NCI-H146 (cell line): Measurements from ENCODE around the gene TBC1D20.
A peak's percentile ranks its signal among the peaks of the same experiment; 100 is the strongest.
"Not testable (repeated sequence)": the region's sequence is repeated elsewhere in the genome, so short reads cannot be mapped to it uniquely, and the experiment has no call there.

Experiments
- DNase-seq: peaks from one replicate; lab custom pipeline; 2025; lab: John Stamatoyannopoulos, UW

Gene TBC1D20

DNA sequence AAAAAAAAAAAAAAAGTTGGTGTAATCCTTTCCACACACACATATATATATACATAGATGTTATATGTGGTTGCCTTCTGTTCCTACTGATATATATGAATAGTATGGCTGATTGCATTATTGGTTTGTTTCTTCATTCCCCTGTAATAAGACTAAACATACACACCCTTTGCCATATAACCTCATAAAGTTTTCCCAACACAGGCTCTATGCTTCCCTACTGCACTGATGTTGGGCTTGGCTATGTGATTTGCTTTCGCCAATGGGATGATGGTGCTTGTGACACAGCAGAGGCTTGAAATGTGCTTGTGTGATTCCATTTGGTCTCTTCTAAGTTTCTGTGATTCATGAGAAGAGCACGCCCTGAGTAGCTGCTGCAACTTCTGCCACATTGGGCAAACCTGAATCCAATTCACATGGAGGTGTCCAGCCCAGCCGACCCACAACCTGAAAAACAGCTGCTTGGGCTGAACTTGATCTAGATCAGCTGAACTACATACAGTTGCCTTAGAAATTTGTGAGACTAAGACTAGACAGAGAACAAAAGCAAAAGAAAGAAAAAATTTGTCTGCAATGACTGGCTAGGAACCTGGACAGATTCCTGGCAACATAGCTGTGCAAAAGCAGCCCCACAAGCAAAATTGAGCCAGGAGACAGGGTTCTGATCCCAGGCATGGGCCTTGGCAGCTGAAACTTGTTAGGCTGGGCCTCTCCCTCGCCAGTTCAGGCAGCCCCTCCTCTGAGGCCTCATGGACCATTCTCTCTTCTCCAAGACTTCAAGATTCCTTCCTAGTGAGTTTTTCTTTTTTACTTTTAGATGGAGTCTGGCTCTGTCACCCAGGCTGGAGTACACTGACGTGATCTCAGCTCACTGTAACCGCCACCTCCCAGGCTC is 13.4 kb upstream of the TBC1D20 start:
- DNase-seq = no peak

DNA sequence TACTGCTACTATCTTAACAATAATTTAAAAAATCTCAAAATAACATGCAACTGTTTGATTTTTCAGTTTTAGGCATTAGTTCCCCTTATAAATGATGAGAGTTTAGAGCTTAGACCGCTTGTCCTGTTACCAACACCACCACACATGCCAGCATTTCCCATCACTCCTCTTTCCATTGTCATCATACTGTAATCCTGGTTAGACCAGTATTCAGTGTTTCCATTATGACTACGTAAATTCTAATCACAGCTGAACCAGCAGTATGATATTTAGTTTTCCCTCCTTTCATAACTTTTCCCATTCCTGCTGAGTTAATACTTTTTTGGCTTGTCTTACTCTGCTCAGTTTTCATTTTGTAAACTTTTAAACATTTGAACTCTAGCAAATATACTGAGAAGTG is 12.2 kb upstream of the TBC1D20 start:
- no peak for DNase-seq

DNA sequence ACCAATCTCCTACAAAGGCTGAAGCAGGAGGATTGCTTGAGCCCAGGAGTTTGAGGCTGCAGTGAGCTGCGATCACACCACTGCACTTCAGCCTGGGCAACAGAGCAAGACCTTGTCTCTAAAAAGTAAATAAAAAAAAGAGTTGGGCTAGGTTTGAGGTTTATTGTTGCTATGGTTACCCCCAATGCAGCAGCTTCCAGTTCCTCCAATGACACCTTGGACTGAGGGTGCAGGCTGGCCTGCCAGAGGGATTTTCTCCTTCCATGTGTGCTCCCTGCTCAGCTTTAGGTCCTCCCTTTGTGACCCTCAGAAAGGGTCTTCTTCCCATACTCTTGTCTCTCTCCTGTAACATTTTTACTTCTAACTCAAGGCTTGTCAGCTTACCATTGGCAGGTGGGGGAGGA is 10.6 kb upstream of the TBC1D20 start:
- no peak for DNase-seq

DNA sequence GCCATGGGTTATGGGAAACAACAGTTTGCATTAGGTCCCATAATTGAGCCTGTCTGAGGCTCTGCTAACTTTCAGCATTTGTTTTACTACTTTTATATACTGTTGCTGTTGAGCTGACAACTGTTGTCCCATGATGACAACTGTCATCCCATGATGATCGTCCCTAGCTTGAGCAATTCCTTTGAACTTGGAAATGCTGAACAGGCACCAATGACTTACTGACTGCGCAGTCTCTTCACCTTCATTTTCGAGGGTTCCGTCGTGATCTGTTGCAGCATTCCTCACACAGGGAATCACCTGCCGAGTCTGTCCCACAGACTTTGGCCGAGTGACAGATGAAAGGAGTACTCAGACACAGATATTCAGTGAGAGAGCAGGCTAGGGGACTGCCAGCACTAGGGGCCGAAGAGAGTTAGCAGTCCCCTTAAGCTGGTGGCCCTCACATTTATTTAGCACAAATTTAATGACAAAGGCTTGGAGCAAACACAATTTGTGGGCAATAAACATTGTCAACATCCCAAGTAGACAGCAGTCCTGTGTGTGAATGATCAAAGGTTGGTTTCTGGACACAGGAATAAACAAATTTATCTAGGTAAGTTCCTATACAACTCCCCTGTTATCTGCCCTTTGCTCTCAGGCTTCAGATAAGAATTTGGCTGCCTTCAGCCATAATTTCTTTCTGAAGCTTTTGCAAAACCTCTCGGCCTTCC is 10.0 kb upstream of the TBC1D20 start:
- no peak for DNase-seq

DNA sequence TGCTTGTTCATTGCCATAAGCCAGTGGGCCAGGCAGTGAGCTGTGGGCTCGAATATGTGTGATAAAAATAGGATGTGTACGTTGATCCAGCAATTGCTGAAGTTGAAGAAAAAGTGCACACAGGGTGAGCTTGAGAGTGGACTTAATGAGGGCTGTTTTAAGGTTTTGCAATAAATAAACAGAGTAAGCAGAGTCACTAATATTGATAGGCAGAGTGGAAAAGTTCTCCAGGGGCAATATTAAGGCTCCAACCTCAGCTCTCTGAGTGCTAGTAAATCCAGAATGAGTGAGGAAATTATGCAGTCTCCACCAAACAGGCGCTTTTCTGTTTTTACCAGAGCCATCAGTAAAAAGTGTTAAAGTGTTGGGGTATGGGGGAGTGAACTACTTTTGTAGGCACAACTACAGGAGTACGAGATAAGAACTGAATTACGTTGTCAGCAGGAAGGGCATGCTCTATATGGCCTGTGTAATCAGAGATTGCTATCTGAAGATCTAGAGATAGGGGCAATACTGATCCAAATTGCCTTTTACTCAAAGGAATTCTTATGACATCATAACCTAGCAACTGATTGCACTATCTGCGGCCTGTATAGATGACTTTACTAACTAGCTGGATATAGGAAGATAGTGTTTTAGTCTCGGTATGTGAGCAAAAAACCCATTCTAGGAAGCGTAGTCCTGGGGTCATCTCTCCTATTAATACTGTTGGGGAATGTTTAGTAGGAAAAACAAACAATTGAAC is 7.6 kb upstream of the TBC1D20 start:
- DNase-seq = no peak

DNA sequence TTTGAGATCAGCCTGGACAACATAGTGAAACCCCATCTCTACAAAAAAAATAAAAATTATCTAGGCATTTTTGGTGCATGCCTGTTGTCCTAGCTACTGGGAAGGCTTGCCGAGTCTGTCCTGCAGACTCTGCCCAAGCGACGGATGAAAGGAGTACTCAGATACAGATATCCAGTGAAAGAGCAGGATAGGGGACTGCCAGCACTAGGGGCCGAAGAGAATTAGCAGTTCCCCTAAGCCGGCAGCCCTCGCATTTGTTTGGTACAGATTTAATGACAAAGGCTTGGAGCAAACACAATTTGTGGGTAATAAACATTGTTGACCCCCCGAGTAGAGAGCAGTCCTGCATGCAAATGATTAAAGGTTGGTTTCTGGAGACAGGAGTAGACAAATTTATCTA is 5.4 kb upstream of the TBC1D20 start:
- DNase-seq = no peak

DNA sequence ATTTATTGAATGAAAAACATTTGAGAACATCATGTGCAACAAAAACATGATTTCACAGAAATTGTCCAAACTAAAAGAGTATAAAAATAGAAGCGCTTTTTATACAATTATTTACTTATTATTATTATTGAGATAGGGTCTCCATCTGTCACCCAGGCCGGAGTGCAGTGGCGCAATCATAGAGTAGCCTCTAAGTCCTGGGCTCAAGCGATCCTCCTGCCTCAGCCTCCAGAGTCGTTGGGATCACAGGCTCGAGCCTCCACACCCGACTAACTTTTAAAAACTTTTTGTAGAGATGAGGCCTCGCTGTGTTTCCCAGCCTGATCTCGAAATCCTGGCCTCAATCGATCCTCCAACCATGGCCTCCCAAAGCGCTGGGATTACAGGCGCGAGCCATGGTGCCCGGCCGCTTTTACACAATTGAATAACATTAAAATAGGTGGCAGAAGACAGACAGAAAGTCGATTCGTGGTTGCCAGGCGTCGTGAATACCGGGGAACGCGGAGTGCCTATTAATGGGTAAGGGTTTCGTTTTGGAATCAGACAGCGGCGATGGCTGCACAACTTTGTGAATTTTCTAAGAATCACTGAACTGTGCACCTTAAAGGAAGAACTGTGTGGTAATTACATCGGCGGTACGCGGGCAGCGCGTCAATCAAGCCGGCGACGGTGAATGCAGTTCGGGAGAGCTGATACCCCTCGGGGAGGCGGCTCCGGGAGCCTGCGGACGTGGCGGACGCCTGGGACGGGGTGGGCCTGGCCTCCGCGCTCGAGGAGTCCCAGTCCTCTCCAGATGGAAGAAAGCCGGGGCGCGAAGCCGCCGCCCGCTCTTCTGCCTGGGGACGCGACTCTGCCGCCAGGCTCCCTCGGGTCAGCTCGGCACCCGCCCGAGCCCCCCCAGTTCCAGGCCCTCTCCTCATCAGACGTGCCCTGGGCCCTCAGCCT is 807 bp downstream of the TBC1D20 start:
- DNase-seq = peak; percentile 75

DNA sequence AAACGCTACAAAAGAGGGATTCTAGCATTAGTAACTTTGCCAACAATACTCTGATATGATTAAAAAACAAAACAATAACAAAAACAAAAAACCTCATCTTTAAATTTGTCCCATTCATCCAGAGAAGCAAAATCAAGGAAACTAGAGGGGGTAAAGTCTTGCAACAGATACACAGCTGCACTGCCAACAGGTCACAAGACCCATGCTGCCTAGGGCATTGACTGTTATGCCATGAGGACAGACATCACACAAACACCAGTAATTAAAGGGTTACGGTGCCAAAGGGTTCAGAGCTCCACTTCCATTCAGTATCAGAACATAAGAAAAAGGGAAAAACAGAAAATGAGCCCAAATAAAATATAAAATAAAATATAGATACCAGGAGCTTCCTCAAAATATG is 1.6 kb downstream of the TBC1D20 start:
- DNase-seq = no peak

DNA sequence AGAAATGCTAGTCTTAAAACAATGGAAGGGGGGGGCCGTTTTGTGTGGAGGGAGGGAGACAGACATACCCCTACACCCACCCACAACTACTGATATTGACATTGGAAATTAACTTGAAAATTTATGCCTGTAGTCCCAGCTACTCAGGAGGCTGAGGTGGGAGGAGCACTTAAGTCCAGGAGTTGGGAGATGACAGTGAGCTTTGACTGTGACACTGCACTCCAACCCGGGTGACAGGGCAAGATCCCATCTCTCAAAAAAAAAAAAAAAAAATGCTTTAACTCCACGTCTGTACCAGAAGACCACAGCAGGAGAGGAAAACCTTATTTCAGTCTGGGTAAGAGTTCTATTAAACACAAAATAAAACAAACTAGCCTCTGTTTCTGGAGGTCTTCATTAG is 2.2 kb downstream of the TBC1D20 start:
- DNase-seq = no peak

DNA sequence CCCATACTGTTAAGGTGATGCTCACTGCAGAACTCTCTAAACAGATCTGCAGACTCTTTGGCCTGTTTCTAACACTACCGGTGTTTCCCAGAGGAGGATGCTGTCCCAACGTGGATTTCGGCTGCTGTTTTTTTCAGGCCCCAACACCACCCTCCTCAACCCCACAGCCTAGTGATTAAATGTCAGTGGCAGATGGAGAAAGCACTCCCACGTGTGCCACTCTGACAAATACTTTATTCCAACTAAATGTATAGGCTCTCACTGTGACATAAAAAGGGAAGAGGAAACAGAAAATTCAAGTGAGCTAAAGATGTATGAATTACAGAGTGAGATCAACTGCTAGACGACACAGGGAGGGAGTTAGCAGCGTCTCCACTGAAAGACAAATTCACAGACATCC is 3.6 kb downstream of the TBC1D20 start:
- DNase-seq = no peak

DNA sequence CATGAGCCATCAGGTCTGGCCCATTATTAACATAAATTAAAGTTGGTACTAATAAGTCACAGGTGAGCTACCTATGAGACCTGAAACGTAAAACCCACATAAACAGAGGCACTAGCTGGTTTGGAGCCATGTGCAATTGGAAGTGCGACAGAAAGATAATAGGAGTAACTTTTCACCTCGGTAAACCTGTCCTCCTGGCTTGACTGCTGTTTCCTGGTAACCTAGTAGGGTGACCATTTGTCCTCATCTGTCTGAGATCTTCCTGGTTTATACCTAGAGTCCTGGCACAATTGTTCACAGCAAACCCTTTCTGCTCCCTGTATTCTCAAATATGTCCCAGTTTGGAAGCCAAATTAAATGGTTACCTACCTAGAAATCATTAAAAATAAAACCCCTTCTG is 7.4 kb downstream of the TBC1D20 start:
- no peak for DNase-seq

DNA sequence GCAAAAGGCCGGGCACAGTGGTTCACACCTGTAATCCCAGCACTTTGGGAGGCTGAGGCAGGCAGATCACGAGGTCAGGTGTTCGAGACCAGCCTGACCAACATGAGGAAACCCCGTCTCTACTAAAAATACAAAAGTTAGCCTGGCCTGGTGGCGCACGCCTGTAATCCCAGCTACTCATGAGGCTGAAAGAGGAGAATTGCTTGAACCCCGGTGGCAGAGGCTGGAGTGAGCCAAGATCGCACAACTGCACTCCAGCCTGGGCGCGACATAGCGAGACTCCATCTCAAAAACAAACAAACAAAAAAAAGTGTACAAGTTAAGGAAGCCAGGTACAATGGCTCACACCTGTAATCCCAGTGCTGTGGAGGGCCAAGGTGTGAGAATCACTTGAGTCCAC is 10.3 kb downstream of the TBC1D20 start:
- DNase-seq = not testable (repeated sequence)

DNA sequence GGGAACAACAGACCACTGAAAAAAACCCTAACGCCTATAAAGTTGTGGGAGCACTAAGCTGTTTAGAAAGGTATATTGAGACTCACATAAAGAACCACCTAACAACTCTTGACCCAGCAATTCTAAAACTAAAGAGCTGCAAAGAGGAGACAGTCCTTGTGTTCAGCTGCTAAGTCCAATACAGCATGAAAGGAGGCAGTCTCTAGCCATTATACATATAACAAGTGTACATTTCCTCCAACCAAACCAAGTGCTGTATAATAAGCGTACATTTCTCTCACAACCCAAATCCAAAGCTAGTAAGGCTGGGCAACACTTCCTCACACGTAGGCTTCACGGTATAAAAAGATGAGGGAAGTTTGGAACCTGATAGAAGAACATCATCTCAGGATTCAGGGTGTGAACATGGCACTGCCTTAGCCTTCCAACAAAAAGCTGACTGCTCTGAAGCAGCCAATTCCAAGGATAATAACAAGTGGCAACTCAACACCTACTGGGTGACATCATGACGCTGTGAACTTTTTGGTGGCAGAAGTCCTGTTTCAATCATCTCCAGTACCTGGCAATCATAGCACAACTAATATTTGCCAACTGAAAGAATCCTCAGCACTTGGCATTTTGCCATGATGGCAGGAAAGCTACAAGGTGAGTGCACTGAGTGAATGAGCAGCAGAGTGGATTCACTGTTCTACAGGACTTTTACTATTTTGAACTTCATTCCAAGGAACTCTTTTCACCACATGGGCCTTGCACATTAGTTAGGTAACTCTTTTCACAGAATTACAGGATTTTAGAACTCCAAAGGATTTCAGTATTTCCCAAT is 16.6 kb downstream of the TBC1D20 start:
- no peak for DNase-seq

DNA sequence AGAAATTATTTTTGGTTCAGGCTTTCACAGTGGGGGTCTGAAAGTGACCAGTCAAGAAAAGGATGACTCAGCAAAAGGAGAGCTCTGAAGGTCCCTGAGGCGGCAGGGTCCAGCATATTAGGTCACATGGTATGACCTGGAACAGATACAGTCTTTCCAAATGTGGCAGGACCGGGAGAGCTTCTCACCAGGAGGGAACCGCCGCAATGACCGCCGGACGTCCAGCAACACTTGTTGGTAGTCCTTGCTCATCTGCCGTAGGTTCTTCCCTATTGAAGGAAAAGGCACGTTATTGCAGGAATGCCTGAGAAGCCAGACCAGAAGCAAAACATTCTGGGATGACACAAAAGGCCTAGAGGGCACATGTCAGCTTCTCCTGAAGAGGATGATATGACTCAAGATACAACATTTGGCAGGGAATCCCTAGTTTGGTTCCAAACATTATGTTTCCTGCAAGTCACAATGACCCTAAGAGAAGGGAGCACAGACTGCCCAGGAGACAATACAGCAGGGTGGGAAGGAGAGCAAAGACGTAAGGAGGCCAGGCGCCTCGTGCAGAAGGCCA is 17.4 kb downstream of the TBC1D20 start:
- DNase-seq = no peak

DNA sequence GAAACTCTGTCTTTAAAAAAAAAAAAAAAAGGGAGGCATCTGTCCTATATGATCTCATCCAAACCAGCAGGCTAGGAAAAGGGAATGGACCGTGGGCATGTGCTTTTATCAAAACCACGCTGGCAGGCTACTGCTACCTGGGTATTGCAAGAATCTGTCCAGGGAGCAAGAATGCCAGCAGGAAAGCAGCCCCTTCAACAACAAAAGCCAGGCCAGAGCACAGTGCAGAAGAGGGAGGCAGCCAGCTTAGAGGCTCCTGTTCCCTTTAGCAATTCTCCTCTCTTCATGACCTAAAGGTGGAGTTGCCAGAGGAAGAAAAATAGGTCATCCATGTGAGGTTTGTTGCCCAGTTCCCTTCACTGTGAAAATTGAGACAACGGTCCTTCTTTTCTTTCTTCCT is 18.2 kb downstream of the TBC1D20 start:
- DNase-seq = no peak

DNA sequence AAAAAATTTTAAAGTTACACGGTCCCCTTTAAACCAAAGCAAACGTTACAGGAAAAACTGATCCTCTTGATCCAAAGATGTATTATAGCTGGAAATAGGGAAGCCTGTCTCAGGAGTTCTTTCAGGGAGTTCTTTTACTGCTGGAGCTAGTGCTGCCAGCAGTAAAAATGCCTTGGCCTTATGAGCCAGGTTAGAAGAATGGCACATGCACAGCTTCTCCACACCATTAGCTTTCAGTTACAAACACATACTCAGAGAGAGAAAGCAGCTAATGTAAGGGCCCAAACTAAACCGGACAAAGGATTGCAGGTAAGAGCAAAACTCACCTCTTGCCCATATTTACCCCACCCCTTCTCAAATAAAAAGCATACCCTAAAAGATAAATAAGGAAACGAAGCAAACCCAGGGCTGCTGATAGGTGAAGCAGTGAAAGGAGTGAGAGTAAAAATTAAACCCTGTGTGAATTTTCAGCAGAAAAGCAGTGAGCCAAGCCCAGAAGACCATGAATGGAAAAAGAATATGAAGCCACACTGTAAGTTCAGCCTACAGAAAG is 19.0 kb downstream of the TBC1D20 start:
- DNase-seq = no peak

DNA sequence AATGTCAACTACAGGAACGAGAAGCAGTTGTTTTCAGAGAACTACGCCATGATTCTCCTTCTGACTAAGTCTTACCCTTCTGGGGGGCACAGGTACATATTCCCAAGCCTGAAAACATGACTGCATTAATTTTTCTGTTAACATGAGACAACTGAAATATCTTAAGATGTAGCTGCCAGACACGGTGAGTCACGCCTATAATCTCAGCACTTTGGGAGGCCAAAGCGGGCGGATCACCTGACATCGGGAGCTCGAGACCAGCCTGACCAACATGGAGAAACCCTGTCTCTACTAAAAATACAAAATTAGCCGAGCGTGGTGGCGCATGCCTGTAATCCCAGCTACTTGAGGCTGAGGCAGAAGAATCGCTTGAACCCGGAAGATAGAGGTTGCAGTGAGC is 21.7 kb downstream of the TBC1D20 start:
- no peak for DNase-seq

DNA sequence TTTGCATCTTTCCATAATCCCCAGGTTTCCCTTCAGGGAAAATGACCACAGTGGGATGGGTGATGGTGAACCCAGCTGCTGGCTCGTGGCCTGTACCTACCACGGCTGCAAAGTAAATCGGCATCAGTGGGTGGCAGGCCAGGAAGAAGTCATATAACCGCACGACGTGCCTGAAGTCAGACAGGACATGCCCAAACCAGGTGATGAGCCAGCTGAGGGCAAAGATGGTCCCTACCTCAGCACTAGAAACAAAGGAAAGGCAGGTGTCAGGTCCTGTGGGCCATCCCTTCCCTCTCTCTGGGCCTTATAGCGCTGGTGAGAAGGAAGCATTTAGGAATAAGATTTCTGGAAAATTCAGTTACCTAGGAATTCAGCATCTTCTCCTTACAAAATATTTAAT is 22.2 kb downstream of the TBC1D20 start:
- DNase-seq = no peak

DNA sequence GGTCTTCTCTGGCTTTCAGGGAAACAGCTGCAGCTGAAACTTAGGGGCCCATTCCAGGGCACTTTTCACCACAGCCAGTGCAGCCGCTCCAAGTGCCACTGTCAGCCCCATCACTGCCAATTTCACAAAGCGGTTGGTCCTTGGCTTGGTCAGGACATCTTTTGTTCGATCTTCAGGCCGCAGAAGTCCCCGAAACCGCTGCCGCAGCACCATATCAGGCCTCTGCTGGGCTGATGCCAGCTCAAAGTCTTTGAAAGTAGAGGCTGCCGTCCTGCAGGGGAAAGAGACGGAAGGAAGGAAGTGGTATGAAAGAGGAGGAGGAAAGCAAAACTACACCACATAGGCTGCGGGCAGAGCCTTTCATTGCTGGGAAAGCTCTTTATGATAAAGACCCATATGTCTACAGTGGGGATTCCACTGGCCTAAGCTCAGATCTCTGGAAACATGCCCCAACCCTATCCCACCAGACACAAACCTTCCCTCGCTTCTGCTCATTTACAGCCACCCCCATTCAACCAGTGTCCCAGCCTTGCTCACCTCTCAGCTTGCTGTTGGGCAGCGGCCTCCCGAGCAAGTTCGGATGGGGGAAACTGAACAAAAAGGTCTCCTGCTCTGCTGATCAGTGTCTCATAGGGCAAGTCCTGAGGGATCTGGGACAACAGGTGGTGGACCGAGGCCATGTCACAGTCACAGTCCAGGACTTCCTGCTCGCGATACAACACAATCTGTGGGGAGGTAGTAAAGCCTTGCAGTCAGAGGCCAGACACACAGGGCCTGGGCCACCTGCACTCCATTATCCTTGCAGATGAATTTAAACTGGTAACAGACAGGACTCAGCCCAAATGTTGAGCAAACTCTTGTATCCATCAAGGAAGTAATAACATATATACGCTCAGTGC is 23.5 kb downstream of the TBC1D20 start:
- no peak for DNase-seq
